ENCODE results near the gene CAPSL. TPM values are rescaled to one million over a fixed set of nuclear protein-coding genes. Genes with fewer than 3 reads are reported as not detected.
A peak's percentile ranks its signal among the peaks of the same experiment; 100 is the strongest.
"Not testable (repeated sequence)": the region's sequence is repeated elsewhere in the genome, so short reads cannot be mapped to it uniquely, and the experiment has no call there.

CAPSL gene
- total RNA-seq, 1 donor from 2014 or later = 2.3 TPM

- no peak for DNase-seq (ENCODE audit: extremely low spot score, unreplicated experiment)
- no peak overlapping the region for H3K4me3 Mint-ChIP-seq
- H3K27me3 Mint-ChIP-seq = no peaks in the 10 kb centered on the region
- no peak overlapping the region for H3K27ac Mint-ChIP-seq
- no peak for TF ChIP-seq CTCF (conservative IDR thresholded peaks at IDR 0.05)
- no peaks in the 10 kb centered on the region for H3K4me1 Mint-ChIP-seq (ENCODE audit: unreplicated experiment)
- no peaks in the 10 kb centered on the region for H3K36me3 Mint-ChIP-seq
- no peaks in the 10 kb centered on the region for H3K9me3 Mint-ChIP-seq
These were observed 39.3 kb downstream of the CAPSL start for GRCh38 chr5:35898952-35899660.

- Mint-ChIP-seq H3K4me1 (ENCODE audit: unreplicated experiment) (peaks cover 6% of the 10 kb centered on the region), H3K36me3 (no peaks in the 10 kb centered on the region), H3K9me3 (no peaks in the 10 kb centered on the region), H3K27me3 (no peaks in the 10 kb centered on the region), H3K4me3 (no peak overlapping the region), H3K27ac (no peak overlapping the region)
- no peak for TF ChIP-seq CTCF (conservative IDR thresholded peaks at IDR 0.05)
- no peak for DNase-seq (ENCODE audit: extremely low spot score, unreplicated experiment)
These were observed 44.3 kb downstream of the CAPSL start for GRCh38 chr5:35894131-35894530.

- H3K27ac Mint-ChIP-seq; H3K4me1 Mint-ChIP-seq (ENCODE audit: unreplicated experiment); H3K9me3 Mint-ChIP-seq; H3K4me3 Mint-ChIP-seq; H3K27me3 Mint-ChIP-seq; H3K36me3 Mint-ChIP-seq; DNase-seq (ENCODE audit: extremely low spot score, unreplicated experiment): not testable (repeated sequence)
These were observed 45.6 kb downstream of the CAPSL start for GRCh38 chr5:35892799-35893198.

GRCh38 chr5:35890021-35891020, 48.1 kb downstream of the CAPSL start:
- Mint-ChIP-seq H3K9me3 (no peaks in the 10 kb centered on the region), H3K27me3 (no peaks in the 10 kb centered on the region), H3K4me1 (ENCODE audit: unreplicated experiment) (peaks cover 6% of the 10 kb centered on the region), H3K36me3 (no peaks in the 10 kb centered on the region), H3K4me3 (peak overlapping the region; percentile 0), H3K27ac (peak overlapping the region; percentile 11)
- no peak for TF ChIP-seq CTCF (conservative IDR thresholded peaks at IDR 0.05)
- DNase-seq (ENCODE audit: extremely low spot score, unreplicated experiment) = no peak

DNA sequence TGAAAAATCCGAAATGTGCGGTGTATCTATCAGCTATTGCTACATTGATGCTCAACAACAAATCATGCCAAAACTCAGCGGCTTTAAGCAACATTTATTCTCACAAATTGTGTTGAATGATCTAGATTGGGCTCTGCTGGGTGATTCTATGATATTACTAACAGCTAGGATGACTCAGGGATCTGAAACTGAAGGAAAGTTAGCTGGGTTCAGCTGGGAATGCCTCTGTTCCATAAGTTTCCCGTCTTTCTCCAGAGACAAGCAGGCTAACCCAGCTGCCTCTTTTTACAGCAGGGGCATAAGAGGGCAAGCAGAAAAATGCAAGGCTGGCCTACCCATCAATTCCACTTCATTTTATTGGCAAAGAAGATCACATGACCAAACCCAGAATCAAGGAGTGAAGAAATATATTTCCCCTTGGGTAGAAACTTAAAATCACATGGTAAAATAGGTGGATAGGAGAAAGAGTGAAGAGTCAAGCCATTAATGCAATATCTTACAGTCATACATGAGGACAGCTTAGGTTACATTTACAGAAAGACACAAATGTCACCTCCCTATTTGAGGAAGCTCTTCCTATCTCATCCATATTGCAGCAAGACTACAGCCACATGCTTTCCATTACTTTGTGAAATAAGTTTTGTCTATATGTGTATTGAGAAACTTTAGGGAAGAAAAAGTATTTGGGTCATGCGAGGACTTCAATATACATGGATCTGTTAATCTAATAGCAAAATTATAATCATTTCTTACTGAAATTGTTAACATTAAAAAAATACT, 50.9 kb downstream of the CAPSL start:
- Mint-ChIP-seq H3K9me3 (no peaks in the 10 kb centered on the region), H3K4me1 (ENCODE audit: unreplicated experiment) (peaks cover 6% of the 10 kb centered on the region), H3K27me3 (no peaks in the 10 kb centered on the region), H3K36me3 (no peaks in the 10 kb centered on the region), H3K27ac (no peak overlapping the region), H3K4me3 (no peak overlapping the region)
- DNase-seq (ENCODE audit: extremely low spot score, unreplicated experiment) = no peak
- no peak for TF ChIP-seq CTCF (conservative IDR thresholded peaks at IDR 0.05)
